Testis (tissue), 3 donors: ENCODE data around the gene ALKBH5. TPM values are rescaled to one million over a fixed set of nuclear protein-coding genes. Genes with fewer than 3 reads are reported as not detected.

Experiments used
- DNase-seq: peaks from one replicate; pipeline ENCODE4 v3.0.0-alpha.2; 2019
- H3K27ac ChIP-seq, 2 donors: fragments of 200-600 bp; sonication (generic); one replicate each; pipeline ENCODE4 v1.5.1; 2019
- H3K27me3 ChIP-seq: fragments of 200-600 bp; sonication (generic); one replicate; pipeline ENCODE4 v1.5.1; 2019
- H3K36me3 ChIP-seq: fragments of 200-600 bp; sonication (generic); one replicate; pipeline ENCODE4 v1.5.1; 2017; ENCODE audit warnings: low read depth; ENCODE audit errors: missing control alignments
- H3K4me1 ChIP-seq: fragments of 200-600 bp; sonication (generic); one replicate; pipeline ENCODE4 v1.5.1; 2019
- H3K4me3 ChIP-seq, 2 donors: fragments of 200-600 bp; sonication (generic); one replicate each; pipeline ENCODE4 v1.5.1; 2017 to 2019
- H3K9me3 ChIP-seq: fragments of 200-600 bp; sonication (generic); one replicate; pipeline ENCODE4 v1.5.1; 2017
- CTCF ChIP-seq, 3 experiments: fragments of 450-650 bp in 2 of 3; fragments of 200-600 bp in 1 of 3; sonication (generic) in 1 of 3; IDR thresholded peaks; one replicate each; pipeline ENCODE4 v1.5.1; 2016 to 2019; ENCODE audit warnings: antibody characterized with exemption in 3 of 3, mild to moderate bottlenecking in 2 of 3, moderate library complexity in 1 of 3
- POLR2A ChIP-seq: fragments of 450-650 bp; IDR thresholded peaks from one replicate; pipeline ENCODE4 v1.6.1; 2017; ENCODE audit warnings: antibody characterized with exemption, mild to moderate bottlenecking, moderate library complexity
- WGBS, 2 donors: methylation state at CpG; one replicate each; pipeline ENCODE4 v1.1.5; 2018; 5-methylcytosine and 5-hydroxymethylcytosine counted together
- intact Hi-C: fragments of 100-400 bp; cut with DNase I; formaldehyde crosslinking; loops from one replicate; pipeline ENCODE4 v1.15.1; 2023; ENCODE audit warnings: low total_unique reads
- polyA plus RNA-seq: library from polyadenylated mRNA; stranded (reverse); fragments of 350-450 nt; fragmentation: Illumina TruSeq; extraction: RNeasy Lipid Tissue Mini Kit (QIAGEN cat#74804); gene quantifications from one replicate; pipeline ENCODE4 v1.2.3, GENCODE V29; 2014; ENCODE audit warnings: low read depth, low replicate concordance; ENCODE audit not compliant: insufficient read depth
- total RNA-seq, 2 donors: library from RNA; depleted of rRNA; stranded (reverse); fragments of >200 nt; gene quantifications; one replicate each; pipeline ENCODE4 v1.2.3, GENCODE V29; 2016

Gene ALKBH5
- total and polyA plus RNA-seq, 3 donors from 2014 or later, result 172 to 253 (median 213) TPM

- intact Hi-C loops, result no loop called here
- H3K27me3 ChIP-seq, result no peaks in the 10 kb centered on the region
- DNase-seq, result no peak
- H3K4me3 ChIP-seq, result no peak overlapping the region
- H3K36me3 ChIP-seq, result no peaks in the 10 kb centered on the region
- no peaks in the 10 kb centered on the region for H3K9me3 ChIP-seq
- H3K27ac ChIP-seq, result no peak overlapping the region
- WGBS, 2 donors, result 86 to 87% methylated on average over 10 of the region's 10 CpGs
- peaks cover 22% of the 10 kb centered on the region for H3K4me1 ChIP-seq
- TF ChIP-seq POLR2A, result no peak
- TF ChIP-seq CTCF (IDR thresholded peaks at IDR 0.05), result no peak
Measured at GRCh38 chr17:18228176-18228682, 44.6 kb downstream of the ALKBH5 start.

- no peak overlapping the region for H3K27ac ChIP-seq
- peaks cover 16% of the 10 kb centered on the region for H3K4me1 ChIP-seq
Measured at GRCh38 chr17:18229254-18229653, 45.6 kb downstream of the ALKBH5 start.

GRCh38 chr17:18229771-18230170 is 46.1 kb downstream of the ALKBH5 start:
- Histone ChIP-seq H3K27ac (no peak overlapping the region), H3K9me3 (no peaks in the 10 kb centered on the region), H3K4me1 (peaks cover 11% of the 10 kb centered on the region), H3K4me3 (no peak overlapping the region), H3K27me3 (no peaks in the 10 kb centered on the region), H3K36me3 (no peaks in the 10 kb centered on the region)
- TF ChIP-seq CTCF (IDR thresholded peaks at IDR 0.05) (no peak), POLR2A (no peak)
- DNase-seq, result no peak
- intact Hi-C loops, result no loop called here
- 91 to 92% methylated on average over 5 to 7 of the region's 7 CpGs for WGBS, 2 donors

More at GRCh38 chr17:18229254-18229653, 45.6 kb downstream of the ALKBH5 start:
- 50 to 75% methylated on average over 2 to 4 of the region's 4 CpGs for WGBS, 2 donors
- no peak overlapping the region for H3K4me3 ChIP-seq
- H3K27me3 ChIP-seq, result no peaks in the 10 kb centered on the region
- TF ChIP-seq POLR2A, result no peak
- TF ChIP-seq CTCF (IDR thresholded peaks at IDR 0.05), result no peak
- no peaks in the 10 kb centered on the region for H3K36me3 ChIP-seq
- no peaks in the 10 kb centered on the region for H3K9me3 ChIP-seq
- DNase-seq, result no peak
- intact Hi-C loops, result no loop called here

GRCh38 chr17:18230288-18231141 is 46.9 kb downstream of the ALKBH5 start:
- no peak for DNase-seq
- H3K27ac ChIP-seq, result no peak overlapping the region
- WGBS, 2 donors, result 88% methylated on average over 8 to 14 of the region's 14 CpGs

More at GRCh38 chr17:18230288-18231141, 46.9 kb downstream of the ALKBH5 start:
- Histone ChIP-seq H3K4me1 (peaks cover 8% of the 10 kb centered on the region), H3K4me3 (no peak overlapping the region), H3K36me3 (no peaks in the 10 kb centered on the region), H3K9me3 (no peaks in the 10 kb centered on the region), H3K27me3 (no peaks in the 10 kb centered on the region)
- intact Hi-C loops, result no loop called here
- TF ChIP-seq CTCF (IDR thresholded peaks at IDR 0.05) (no peak), POLR2A (no peak)
